CD4-positive, alpha-beta T cell treated with Interleukin-2 at 100 ng/mL for 4 hours (primary cell): Measurements from ENCODE around the gene BRDT.
A peak's percentile ranks its signal among the peaks of the same experiment; 100 is the strongest.
"Not testable (repeated sequence)": the region's sequence is repeated elsewhere in the genome, so short reads cannot be mapped to it uniquely, and the experiment has no call there.

ENCODE experiments used
- DNase-seq: peaks from one replicate; pipeline ENCODE4 v3.0.0-alpha.2; 2020; ENCODE audit warnings: low spot score

BRDT gene

DNA sequence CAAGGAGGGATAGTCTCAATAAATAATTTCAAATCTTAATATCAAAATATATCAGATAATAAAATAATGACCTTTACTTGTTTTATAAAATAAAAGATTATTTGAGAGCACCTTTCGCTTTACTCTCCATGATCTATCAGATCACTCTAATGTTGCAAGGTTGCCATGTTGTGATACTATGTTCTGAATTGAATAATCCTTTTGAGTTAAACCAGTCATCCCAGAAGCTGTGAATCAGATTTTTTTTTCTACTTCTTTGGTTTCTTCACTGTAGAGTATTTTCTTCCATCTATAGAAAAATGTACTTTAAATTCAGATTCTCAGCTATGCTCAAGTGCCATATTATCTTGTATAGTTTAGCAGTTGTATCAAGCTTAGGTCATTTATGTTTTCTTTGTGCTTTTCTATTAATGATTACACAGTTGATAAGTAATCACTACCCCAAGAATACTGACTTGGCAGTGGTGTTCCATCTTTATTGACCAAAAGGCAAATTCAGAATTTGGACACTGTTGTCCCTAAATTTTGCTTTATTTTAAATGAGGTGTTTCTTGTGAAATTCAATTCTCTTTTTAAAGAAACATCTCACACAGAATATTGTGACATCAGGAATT is 32.9 kb downstream of the BRDT start:
- DNase-seq = no peak

DNA sequence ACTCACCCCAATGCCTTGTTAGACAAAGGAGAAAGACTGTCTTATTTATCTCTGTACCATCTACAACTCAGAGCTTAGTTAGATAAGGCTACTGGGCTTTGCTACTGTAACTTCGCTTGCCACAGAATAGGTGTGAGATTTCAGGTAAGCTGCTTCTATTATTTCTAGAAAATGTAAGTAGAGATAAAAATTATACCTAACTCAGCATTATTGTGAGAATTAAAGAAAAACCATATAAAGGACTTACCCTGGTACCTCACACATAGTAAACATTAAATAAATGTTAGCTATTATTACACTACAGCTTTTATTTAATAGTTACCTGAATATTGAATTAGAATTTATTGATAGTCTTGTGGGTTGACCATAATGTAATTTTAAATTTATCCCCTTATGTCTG is 44.1 kb downstream of the BRDT start:
- DNase-seq = no peak

DNA sequence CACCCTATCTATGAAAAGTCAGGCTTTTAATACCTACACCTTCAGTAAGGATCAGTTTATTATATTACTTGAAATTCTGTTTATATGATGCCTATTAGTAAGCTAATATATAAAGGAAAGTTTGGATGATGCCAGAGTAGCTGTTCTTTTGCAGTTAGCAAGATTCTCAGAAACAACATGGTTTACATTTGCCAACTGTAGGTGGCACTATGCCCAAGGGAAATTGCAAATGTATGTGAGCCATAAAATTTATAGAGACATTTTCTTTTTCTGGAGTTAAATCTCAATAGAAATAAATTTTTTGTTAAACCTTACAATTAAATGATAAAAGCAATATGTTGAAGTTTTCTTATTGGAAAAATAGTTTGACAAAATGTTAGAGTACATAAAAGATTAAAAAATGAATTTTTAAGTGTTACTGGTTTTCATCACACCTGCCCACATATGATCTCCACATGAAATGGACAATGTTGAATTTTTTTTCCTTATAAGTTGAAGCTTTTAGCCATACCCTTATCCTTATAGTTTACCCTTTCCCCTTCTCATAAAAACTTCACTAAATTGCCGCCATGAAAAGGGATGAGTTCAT is 48.5 kb downstream of the BRDT start:
- DNase-seq = peak; percentile 56

DNA sequence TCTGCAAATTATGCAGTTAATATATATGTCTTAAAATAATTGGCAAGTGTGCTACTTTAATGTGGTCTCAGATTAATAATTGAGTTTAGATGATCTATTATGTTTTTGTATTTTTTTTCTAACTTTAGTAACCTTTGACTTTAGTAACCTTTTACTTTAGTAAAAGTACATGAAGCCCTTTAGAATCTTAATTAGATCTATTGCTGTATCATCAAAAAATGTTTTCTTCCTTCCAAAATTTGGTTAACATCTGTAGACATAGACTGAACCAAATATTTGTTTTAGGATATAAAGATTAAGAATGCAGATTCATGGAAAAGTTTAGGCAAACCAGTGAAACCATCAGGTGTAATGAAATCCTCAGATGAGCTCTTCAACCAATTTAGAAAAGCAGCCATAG is 54.9 kb downstream of the BRDT start:
- DNase-seq = no peak

DNA sequence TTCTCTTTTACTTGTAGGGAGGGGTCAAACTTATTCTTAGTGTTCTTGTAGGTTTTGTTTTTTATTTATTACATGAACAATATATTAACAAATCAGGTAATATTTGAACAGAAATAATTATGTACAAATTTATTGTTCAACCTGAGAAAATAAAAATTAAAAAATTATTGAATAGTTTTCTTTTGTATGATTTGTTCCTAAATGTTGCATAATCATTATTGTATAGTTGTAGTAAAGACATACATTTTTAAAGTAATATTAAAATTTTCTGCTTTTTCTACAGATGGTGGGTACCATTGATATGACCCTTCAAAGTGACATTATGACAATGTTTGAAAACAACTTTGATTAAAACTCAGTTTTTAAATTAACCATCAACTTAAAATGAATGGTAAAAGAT is 64.7 kb downstream of the BRDT start:
- DNase-seq = no peak

DNA sequence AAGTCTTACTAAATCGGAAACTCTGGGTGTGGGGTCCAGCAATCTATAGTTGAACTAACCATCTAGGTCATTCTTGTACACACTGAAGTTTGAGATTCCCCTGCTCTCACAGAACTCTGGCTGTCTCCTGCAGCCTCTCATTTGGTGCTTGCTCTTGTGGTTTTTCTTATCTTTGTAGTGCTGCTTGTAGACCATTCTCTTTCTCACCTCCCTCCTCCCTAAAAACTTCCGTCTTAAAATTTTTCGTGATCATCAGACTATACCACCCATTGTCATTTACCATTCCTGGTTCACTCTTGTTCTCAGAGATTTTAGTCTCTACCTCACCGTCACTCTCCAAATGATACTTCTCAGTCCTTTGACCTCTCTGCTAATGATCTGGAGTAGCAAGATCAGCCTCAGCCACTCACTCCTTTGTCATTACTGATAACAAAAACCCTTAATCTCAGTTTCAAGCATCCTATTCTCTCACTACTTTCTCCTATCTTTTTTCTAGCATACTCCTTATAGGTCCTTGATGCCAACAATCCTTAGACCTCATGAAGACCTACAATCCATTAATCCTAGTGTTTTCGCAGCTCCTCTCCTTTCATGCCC is 67.6 kb downstream of the BRDT start:
- peak; percentile 10 for DNase-seq

DNA sequence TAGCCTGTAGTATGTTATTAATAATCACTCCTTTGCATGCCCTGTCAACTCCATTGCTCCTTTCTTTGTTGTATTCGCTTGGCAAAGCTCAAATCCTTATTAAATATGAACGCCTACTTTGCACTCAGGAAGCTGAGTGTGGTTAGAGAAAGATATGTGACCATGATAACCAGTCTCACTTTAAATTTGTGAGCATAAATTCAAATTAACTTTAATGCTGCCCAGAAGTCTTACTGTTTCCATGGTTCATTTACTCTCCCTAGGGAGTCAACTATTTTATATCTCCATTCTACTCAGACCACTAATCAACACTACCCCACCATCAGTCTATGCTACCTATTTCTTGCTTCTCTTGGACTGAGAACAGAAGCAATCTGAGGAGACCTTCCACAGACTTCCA is 68.5 kb downstream of the BRDT start:
- no peak for DNase-seq

DNA sequence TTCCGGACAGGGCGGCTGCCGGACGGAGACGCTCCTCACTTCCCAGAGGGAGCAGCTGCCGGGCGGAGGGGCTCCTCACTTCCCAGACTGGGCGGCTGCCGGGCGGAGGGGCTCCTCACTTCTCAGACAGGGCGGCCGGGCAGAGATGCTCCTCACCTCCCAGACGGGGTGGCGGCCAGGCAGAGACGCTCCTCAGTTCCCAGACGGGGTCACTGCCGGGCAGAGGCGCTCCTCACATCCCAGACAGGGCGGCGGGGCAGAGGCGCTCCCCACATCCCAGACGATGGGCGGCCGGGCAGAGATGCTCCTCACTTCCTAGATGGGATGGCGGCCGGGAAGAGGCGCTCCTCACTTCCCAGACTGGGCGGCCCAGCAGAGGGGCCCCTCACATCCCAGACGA is 76.8 kb downstream of the BRDT start:
- DNase-seq = not testable (repeated sequence)

DNA sequence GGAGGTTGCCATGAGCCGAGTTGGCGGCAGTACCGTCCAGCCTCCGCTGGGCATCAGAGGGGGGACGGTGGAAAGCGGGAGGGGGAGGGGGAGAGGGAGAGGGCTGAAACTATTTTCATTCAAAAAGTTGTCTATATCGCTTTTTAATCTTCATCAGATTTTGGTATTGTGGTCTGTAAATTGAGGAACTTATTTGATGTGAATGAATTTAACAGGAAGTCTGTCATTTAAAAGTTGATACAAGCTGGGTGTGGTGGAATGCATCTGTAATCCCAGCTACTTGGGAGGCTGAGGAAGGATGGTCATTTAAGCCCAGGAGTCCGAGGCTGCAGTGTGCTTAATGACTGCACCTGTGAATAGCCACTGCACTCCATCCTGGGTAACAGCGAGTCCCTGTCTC is 77.6 kb downstream of the BRDT start:
- DNase-seq = no peak

DNA sequence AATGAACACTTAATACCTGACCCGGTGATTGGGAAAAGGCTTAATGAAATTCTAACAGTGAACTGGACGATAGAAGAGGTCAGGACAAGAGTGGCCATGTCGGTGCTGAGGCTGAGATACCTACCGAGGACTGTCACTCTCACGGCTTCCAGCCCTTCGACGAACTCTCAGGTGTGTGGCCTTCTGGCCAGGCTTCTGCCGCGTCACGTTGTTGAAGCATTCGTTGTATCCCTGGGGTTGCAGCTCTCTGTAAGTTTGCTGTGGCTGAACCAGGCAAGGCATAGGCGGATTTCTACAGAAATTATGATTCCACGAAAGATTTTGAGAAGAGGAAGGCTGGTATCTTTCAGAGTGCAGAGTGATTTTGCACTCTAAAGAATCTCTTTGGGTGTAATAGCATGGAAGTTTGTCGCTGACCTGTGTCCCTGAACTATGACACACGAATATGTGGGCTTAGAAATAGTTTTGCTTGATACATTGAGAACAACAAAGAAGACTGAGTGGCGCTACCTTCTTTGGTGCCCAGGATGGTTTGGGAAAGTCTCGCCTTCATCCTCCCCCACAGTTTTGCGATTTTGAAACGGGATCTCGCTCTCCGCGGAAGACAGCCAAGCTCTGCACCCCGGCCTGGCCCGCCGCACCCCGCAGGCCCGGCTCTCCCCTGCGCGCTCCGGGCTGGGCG is 80.2 kb downstream of the BRDT start:
- DNase-seq = no peak

DNA sequence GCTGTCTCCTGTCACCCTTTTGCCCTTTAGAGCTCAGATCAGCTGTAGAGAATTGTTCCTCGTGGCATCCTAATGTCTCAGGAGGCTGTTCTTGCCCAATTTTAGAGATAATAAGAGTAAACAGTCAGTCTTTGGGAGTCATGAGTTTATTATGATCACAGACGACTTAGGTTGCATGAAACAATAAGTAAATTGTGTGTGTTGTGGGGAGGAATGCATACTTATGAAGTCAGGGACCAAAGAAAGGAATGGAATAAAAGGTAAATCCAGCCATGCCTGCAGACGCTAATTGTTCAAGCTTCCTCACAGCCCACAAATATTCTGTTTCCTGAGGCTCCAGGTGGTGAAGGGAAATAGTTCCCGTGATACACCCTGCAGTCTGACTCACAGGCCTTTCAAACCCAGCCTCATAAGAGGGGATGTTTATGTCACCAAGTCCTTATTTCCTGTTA is 81.5 kb downstream of the BRDT start:
- DNase-seq = no peak

DNA sequence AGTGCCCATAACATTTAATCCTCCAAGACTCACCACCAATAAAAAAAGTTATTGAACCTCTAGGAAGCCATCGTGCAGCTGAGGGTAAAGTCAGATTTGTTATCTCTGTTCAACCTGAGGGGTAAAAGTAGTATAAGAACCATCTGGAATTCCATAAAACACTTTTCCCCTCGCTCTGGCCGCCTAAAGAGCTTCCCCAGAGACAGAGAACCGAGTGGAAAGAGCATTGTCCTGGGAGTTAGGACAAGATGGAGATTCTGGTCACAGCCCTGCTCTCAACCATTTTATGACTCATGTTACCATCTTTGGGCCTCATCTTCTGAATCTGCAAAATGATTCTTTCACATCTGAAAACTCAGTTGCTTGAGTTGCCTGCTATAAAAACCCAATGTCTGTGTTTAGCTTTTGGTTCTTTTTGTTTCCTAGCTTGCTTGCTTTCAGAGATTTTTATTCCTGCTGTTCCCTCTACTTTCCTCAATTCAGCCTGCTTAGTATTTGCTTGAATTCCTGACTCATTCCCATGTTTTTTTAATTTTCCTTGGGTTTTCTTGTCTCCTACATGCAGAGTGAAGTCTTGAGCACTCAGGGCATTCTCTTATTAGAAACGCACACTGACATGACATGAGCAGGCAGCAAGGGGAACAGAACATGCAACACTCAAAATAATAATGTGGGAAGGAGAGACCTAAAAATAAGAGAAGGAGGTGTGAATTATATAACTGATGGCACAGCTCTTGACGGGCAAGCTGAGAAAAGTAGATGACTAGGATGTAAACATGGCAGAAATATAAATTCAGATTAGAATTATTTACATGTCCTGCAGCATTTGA is 82.3 kb downstream of the BRDT start:
- DNase-seq = no peak

DNA sequence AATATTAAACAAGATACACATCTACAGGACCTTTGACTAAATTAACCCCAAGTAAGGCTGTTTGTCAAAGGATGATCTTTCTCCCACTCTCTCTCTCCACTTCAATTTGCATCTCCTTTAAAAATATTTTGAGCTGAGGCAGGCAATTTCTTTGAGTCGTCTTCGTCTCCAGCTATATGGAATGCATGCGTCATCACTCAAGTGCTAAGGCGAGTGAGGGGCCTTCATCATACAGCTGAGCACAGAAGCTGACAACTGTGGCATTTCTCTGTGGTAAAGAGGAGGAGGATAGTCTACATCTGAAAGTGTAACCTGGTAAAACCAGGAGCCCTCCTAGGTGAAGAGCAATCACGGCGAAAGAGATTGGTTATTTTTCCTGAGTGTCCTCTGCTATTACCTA is 88.2 kb downstream of the BRDT start:
- DNase-seq = no peak

DNA sequence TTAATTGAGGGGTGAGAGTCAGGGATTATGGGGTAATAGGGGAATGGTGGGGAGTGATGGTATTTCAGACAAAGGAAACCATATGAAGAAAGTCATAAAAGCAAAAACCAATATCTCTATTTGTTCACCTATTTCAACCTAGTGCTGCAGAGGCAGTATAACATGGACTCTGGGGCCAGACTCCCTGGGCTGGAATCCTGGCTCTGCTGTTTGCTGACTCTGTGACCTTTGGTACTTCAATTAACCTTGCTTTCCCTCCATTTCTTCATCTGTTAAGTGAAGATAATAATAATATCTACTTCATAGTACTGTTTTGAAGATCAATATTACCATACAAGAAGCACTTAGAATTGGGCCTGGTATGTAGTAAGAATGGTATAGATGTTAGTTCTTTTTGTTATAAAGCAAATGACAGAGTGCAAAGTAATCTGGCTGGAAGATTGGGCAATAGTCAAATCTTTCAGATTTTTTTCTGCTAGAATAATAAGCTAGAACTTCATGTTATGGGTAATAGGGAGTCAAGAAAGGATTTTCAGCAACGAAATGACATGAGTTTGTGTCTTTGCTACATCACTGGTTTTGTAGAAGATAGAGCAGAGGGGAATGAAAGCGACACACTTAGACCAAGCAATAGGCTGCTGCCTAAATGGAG is 89.6 kb downstream of the BRDT start:
- DNase-seq = no peak

DNA sequence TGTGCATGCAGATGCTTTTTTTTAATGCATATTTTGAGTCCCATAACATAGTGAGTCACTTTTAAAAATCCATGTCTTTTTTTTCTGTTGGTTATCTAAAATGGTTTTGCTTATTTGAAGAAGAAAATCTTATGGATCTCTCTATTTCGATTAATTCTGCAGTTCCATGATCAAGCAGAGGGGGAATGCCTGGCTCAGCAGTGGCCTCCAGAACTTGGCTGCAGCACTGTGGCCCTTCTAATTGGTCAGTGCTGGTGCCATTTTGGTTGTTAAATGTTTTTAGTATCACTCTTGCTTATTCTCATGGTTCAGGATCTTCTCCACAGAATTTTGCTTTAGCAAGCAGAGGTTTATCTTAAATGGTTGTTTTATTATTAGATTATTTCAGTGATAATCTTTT is 91.8 kb downstream of the BRDT start:
- DNase-seq = no peak

DNA sequence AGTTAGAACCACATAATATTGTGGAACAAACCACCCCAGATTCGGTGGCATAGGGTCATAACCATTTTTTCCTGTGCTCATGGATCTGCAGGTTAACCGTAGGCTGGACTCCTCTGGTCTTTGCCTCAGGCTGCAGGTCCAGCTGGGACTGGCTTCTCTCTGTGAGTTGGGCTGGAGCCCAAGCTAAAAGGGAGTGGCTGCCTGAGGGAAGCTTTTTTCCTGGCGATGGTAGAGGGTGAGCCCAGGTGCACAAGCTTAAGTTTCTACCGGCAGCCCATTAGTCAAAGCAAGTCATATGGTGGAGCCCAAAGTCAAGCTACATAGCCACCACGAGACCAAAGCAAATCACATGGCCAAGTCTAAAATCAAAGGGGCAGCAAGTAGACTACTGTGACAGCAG is 94.4 kb downstream of the BRDT start:
- DNase-seq = no peak

DNA sequence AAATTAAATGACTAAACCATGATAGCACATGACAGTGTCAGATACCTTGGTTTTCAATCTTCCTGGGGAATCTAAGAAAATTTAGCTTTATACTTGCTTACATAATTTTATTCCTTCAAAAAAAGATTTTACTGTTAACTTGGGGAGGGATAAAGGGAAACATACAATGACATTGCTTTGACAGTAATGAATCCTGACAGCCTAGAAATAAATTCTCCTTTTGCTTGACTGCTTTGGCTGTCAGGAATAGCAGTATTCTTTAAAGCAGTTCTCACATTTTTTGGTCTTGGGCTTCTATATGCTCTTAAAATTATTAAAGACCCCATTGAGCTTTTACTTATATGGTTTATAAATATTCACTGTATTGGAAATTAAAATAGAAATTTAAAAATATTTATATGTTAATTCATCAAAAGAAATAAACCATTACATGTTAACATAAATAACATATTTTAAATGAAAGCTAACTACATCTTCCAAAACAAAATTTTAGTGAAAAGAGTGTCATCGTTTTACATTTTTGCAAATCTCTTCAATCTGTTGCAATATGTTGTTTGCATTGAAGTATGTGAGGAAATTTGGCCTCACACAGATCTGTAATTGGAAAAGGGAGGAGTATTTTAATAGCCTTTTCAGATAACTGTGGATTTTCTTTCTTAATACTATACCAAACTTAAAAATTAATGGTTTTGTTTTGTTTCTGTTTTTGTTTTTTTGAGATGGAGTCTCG is 96.7 kb downstream of the BRDT start:
- no peak for DNase-seq

DNA sequence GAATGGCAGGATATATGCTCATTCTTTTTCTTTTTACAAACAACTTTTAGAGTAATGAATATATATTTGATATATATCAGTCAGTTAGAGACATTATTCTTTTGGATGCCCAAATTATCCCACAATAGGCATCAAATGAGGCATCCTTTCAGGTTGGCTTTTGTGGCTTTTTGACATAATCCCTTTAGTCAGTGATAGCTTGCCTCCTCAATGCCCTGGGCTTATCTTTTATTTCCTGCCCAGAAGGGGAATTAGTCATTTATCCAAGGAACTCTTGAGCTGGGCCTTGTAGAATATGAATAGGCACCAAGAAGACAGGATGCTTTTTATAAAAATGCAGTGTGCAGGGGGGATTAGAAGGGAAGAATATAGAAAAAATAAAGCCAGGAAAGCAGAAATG is 102.7 kb downstream of the BRDT start:
- DNase-seq = no peak
